Iris pigment epithelial cell (primary cell): Measurements from ENCODE around the gene EVL.
"Not testable (repeated sequence)": the region's sequence is repeated elsewhere in the genome, so short reads cannot be mapped to it uniquely, and the experiment has no call there.

Experiments used
- DNase-seq: peaks from one replicate; pipeline ENCODE4 v3.0.0-alpha.2; 2011; ENCODE audit warnings: low read depth

The EVL gene

DNA sequence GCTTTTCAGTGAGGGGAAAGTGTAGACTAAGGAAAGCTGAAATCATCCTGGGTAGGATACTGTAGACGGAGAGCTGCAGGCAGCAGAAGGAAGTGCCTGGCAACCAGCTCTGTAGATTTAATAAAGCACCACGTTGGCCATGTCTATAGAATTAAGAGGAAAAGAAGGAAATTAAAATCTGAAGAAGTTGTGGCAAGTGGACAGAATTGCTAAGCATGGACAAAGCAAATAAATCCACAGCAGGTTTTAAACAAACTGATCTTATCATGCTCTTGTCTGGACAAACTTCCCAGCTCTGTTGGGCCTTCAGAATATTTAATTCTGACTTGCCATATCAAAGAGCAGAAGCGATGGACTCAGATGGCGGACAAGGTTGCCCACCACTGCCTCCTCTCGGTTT, 27.2 kb upstream of the EVL start:
- DNase-seq = no peak

GRCh38 chr14:100039903-100040302, 25.3 kb upstream of the EVL start:
- DNase-seq = no peak

- DNase-seq = no peak
Observed at GRCh38 chr14:100041271-100041670, 24.0 kb upstream of the EVL start.

DNA sequence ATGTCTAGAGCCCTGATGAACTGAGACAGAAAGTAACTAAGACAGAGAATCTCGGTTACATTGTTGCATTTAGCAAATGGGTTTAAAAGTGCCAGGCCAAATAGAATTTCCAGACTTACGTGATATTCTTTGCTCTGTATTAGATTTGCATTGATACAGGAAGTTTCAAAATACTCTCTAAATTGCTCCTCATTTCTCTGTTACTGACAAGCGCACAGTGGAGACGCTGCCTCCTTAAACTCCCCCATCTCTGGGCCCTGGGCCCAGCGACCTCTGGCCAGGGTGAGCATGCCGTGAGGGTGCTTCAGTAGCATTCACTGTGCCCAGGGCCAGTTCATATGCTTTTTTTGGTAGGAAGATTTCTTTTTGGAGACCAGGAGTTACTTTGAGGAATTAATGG, 22.9 kb upstream of the EVL start:
- no peak for DNase-seq

DNA sequence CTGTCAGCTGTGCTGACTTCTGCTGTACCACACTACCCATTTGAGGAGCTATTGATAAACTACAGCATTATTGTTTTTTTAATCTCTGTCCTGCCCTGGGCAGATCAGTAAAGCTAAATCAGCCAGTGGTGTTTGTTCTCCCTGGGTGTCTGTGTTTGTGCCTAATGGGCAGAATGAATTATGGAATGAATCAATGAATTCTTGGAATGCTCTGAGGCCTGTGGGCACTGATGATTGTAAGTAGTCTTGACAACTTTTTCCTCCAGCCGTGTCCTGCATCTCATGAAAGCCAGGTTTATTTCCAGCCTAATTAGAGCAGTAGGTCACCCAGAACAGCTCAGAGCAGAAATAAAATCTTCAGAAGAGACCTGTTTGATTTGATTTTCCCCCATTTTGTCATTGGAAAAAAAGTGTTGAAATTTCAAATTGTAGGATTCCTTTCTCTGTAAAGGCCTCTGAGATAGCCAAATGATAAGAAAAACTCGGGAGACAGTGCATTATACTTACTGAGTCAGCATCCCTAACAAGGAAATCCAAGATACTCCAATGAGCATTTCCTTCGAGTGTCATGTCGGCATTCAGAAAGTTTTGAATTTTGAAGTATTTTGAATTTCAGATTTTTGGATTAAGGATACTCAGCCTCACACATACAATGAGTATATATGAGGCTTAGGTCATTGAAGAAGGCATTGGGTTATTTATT, 19.4 kb upstream of the EVL start:
- peak; percentile 32 for DNase-seq

- no peak for DNase-seq
Observed at GRCh38 chr14:100047600-100047999, 17.6 kb upstream of the EVL start.

DNA sequence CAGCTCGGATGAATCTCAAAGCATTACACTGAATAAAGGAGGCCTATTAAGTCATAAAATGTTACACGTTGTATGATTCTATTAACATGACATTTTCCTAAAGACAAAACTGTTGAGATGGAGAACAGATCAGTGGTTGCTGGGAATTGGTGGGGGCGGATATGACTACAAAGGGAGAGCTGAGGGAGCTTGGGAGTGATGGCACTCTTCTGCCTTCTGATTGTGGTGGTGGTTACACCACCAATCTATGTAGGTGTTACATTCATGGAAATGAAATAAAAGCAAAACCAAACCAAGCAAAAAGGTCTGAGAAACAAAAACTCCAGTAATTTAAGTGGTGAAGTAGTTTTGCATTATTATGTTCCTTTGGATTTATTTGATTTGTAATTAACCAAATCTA, 16.4 kb upstream of the EVL start:
- DNase-seq = no peak

DNA sequence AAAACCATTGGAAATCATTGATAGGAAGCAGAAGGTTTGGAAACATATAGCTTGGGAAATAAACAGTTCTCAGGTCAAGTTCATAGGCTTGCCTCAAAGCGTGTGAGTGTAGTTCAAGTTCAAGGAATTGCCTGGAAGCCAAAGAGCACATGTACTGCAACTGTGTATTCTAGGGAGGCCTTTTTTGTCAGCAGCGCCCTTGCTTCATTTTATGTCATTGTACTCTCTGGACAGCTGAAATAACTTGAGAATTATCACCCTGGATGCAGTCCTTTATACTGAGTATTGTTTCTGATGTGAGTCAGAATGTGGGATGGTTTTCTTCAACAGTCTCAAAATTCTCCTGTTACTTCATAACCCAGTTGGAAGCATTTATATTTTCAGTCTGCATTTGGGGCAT, 16.0 kb upstream of the EVL start:
- DNase-seq = peak; percentile 31

DNA sequence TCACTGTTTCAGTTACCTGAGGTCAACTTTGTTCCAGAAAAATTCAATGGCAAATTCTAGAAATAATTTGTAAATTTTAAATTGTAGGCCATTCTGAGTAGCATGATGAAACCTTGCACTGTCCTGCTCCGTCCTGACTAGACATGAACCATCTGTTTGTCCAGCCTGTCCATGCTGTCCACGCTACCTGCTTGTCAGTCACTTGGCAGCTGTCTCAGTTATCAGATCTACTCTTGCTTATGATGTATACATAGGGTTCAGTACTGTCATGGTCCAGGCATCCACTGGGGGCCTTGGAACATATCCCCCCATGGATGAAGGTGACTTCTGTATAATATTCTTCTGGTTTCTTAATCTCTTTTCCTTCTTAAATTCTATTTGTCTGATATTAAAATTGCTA, 14.1 kb upstream of the EVL start:
- DNase-seq = no peak

GRCh38 chr14:100051543-100051942, 13.7 kb upstream of the EVL start:
- DNase-seq = no peak

DNA sequence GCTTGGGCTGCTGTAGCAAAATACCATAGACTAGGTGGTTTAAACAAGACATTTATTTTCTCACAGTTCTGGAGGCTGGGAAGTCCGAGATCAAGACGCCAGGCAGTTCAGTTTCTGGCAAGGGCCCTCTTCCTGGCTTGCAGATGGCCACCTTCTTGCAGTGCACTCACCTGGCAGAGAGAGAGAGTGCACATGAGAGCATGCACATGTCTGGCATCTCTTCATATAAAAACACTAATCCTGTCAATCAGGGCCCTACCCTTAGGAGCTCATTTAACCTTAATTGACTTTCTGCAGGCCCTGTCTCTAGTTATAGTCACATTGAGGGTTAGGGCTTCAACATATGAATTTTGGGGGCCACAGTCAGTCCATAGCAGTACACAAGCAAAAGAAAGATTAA, 12.4 kb upstream of the EVL start:
- DNase-seq = no peak

DNA sequence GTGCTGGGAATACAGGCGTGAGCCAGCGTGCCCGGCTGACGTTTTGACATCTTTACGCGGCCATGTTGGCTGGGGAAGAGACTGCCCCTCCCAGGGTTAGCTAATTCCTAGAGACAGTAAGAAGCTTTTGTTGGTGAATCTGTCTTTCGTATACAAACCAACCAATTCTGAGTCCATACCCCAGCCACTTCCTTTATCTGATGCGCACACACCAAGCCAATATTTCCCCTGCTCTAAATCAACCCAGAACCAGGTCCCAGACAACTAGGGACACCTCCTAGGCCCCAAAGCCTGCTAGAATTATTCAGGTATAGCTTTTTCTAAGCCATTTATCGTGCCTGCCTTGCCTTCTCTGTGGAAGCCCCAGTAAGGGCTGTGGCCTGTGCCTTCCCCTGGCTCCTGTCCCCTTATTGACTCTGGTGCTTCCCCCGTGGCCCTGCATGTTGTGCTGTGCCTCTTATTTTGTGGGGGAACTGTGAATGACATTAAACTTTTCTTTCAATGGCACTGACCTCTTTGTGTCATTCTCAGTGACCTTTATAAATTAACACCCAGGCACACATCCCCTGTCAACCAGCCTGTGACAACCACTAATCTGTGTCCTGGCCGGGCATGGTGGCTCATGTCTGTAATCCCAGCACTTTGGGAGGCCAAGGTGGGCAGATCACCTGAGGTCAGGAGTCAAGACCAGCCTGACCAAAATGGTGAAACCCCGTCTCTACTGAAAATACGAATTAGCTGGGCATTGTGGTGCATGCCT, 10.7 kb upstream of the EVL start:
- no peak for DNase-seq

DNA sequence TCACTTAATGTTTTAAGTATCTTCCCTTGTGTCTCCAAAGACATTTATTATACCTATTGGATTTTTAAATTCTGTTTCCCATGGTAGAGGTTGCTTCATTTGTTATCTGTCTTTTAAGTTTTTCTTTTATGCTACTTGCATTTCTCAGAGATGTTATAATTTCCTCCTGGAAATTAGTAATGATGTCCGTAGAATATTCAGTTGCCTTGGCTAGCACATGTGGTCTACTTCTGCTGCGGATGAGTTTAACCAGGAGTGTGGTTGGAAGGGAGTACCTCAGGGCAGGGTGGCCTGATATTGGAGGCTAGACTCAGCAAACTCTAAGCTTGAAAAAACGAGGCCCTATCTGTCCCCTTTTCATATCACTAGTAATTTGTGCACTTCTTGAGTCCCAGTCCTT, 8.8 kb upstream of the EVL start:
- no peak for DNase-seq

- DNase-seq = peak; percentile 65
Observed at GRCh38 chr14:100056964-100057795, 8.0 kb upstream of the EVL start.

GRCh38 chr14:100058777-100059437, 6.3 kb upstream of the EVL start:
- DNase-seq = no peak

GRCh38 chr14:100059438-100059781, 5.8 kb upstream of the EVL start:
- DNase-seq = no peak

- no peak for DNase-seq
Observed at GRCh38 chr14:100060760-100061159, 4.5 kb upstream of the EVL start.

- no peak for DNase-seq
Observed at GRCh38 chr14:100062590-100062989, 2.6 kb upstream of the EVL start.

- DNase-seq = no peak
Observed at GRCh38 chr14:100063314-100063941, 1.8 kb upstream of the EVL start.

DNA sequence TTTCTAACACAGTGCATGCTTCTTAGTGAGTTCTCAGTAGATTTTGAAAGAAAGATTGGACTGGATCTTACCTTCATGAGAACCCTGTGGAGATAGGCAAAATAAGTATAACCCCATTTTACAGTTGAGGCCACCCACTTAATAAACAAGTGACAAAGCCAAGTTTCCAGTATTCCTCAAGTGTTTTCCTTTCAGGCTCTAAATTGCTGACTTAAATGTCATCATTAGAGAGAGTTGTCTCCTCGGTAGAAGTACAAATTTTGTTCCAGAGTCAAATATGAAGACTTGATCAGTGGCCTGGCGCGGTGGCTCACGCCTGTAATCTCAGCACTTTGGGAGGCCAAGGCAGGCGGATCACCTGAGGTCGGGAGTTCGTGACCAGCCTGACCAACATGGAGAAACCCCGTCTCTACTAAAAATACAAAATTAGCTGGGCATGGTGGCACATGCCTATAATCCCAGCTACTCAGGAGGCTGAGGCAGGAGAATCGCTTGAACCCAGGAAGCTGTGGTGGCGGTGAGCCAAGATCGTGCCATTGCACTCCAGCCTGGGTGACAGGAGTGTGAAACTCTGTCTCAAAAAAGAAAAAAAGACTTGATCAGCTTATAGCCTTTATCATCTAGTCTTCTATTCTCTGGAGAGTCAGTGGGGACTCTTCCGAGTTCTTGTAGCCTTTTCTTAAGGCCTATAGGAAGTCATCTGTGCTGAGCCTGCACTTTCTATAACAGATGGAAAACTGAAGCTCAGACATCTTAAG, 708 bp upstream of the EVL start:
- not testable (repeated sequence) for DNase-seq

DNA sequence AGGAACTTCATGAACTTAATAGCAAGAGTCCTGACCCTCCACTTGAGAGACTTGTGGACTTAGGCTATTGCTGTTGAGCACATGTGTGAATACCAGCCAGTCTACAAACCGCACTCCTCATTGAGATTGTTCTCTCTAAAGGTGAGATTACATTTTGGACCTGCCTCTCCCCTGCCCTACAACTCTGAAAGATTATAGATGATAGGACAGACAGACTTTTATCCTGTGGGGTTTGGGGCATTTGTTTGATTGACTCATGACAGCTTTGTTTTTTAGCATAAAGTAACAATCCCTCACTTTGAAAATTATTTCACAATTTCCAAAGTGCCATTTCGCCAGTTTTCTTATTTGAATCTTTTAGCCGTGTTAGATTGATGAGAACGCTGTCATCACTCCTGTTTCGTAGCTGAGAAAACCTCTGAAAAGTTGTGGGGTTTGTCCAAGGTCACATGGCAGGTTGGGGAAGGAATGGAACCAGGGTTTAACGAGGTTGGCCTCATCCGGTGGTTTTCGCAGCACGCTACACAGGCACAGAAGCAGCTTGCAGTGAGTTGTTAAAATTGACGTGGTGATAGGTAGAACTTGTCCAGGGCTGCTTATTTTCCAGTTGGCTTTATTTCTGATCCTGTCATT, 836 bp downstream of the EVL start:
- DNase-seq = no peak
